Right lobe of liver (tissue), 6 donors: ENCODE data around the gene LILRB1. TPM values are rescaled to one million over a fixed set of nuclear protein-coding genes. Genes with fewer than 3 reads are reported as not detected.
A peak's percentile ranks its signal among the peaks of the same experiment; 100 is the strongest.

Experiments used
- ATAC-seq, 4 donors: fragments of 200-7000 bp; cut with Tn5 transposase; one replicate each; pipeline ENCODE4 v1.9.1; 2020; ENCODE audit warnings: mild to moderate bottlenecking in 4 of 4, moderate library complexity in 4 of 4
- DNase-seq, 3 donors: peaks; one replicate each; pipeline ENCODE4 v3.0.0-alpha.2; 2020
- H3K27ac ChIP-seq, 3 donors: fragments of 200-600 bp; one replicate each; pipeline ENCODE4 v1.8.0; 2022
- H3K27me3 ChIP-seq, 2 donors: fragments of 200-600 bp; one replicate each; pipeline ENCODE4 v1.8.0; 2022
- H3K36me3 ChIP-seq, 4 donors: fragments of 200-600 bp; sonication (generic) in 1 of 4; one replicate each; pipeline versions ENCODE4 v1.5.1 to v1.8.0; 2017 to 2022; ENCODE audit warnings: control low read depth in 1 of 4
- H3K4me1 ChIP-seq, 4 donors: fragments of 200-600 bp; sonication (generic) in 1 of 4; one replicate each; pipeline versions ENCODE4 v1.5.1 to v1.8.0; 2017 to 2022; ENCODE audit warnings: control low read depth in 1 of 4
- H3K4me3 ChIP-seq, 3 donors: fragments of 200-600 bp; one replicate each; pipeline ENCODE4 v1.8.0; 2022
- H3K9me3 ChIP-seq, 4 donors: fragments of 200-600 bp; sonication (generic) in 1 of 4; one replicate each; pipeline versions ENCODE4 v1.5.1 to v1.8.0; 2017 to 2022; ENCODE audit warnings: control low read depth in 1 of 4
- CTCF ChIP-seq, 4 donors: fragments of 200-600 bp in 3 of 4; fragments of 450-650 bp in 1 of 4; IDR thresholded peaks; one replicate each; pipeline versions ENCODE4 v1.5.1 to v1.8.0; 2016 to 2022; ENCODE audit warnings: antibody characterized with exemption in 4 of 4, mild to moderate bottlenecking in 2 of 4
- POLR2A ChIP-seq: fragments of 450-650 bp; IDR thresholded peaks from one replicate; pipeline ENCODE4 v1.6.1; 2017; ENCODE audit warnings: antibody characterized with exemption, mild to moderate bottlenecking
- whole genome bisulfite sequencing: methylation state at CpG from one replicate; pipeline ENCODE4 v1.1.6; 2018; ENCODE audit warnings: low coverage, low lambda C conversion rate; ENCODE audit not compliant: insufficient coverage; ENCODE audit errors: missing lambda C conversion rate; 5-methylcytosine and 5-hydroxymethylcytosine counted together
- intact Hi-C, 2 donors: fragments of 100-400 bp; cut with DNase I; formaldehyde crosslinking; loops; one replicate each; pipeline versions ENCODE4 v1.11.2 to v1.14.1; 2022
- total RNA-seq, 6 experiments: library from RNA; depleted of rRNA in 2 of 6; stranded (reverse); fragments of >200 nt in 2 of 6; fragmentation: NEBNext Ultra II Directional in 3 of 6; extraction: Animal tissue kit (Norgen Biotek cat#: 25700) in 3 of 6; gene quantifications; one replicate each; pipeline versions ENCODE4 v1.1.0 to v1.2.4, GENCODE V29; 2016 to 2023
- donor health status: DM: no; HTN: yes; CAD: no.
- donor health status: DM: no; HTN: no; CAD: no.
- donor health status: DM: no; HTN: no; CAD: no.
- donor health status: DM: no; HTN: yes; CAD: no.
- donor health status: DM: no; HTN: yes; CAD: no.

The LILRB1 gene
- total RNA-seq, 6 experiments from 2014 or later: 1.7 to 21.9 (median 4.1) TPM

GRCh38 chr19:54600212-54600611 lies 30.1 kb upstream of the LILRB1 start:
- 5% methylated on average over 3 of the region's 5 CpGs for WGBS

GRCh38 chr19:54606230-54606629 lies 24.1 kb upstream of the LILRB1 start:
- Histone ChIP-seq H3K4me1 (no peaks in the 10 kb centered on the region), H3K4me3 (no peak overlapping the region), H3K9me3 (no peaks in the 10 kb centered on the region), H3K27me3 (no peaks in the 10 kb centered on the region), H3K36me3 (no peaks in the 10 kb centered on the region), H3K27ac (no peak overlapping the region)
- intact Hi-C loops: no loop called here
- 16% methylated on average over 3 of the region's 4 CpGs for WGBS
- DNase-seq (no peak), ATAC-seq (peak; percentile 30 to 71 (median 56))
- no peak for TF ChIP-seq POLR2A
- no peak for TF ChIP-seq CTCF (IDR thresholded peaks at IDR 0.05)

More at GRCh38 chr19:54600212-54600611, 30.1 kb upstream of the LILRB1 start:
- Histone ChIP-seq H3K36me3 (no peaks in the 10 kb centered on the region), H3K9me3 (no peaks in the 10 kb centered on the region), H3K4me3 (no peak overlapping the region), H3K27me3 (no peaks in the 10 kb centered on the region), H3K4me1 (no peaks in the 10 kb centered on the region), H3K27ac (no peak overlapping the region)
- no peak for DNase-seq
- ATAC-seq: peak in 2 of 4 donors; percentile 25 to 46
- intact Hi-C loops: no loop called here
- TF ChIP-seq CTCF (IDR thresholded peaks at IDR 0.05) (no peak), POLR2A (no peak)

- 34% methylated on average over 10 of the region's 16 CpGs for WGBS
- intact Hi-C loops: no loop called here
- no peaks in the 10 kb centered on the region for H3K27me3 ChIP-seq
- H3K27ac ChIP-seq: no peak overlapping the region
- no peak overlapping the region for H3K4me3 ChIP-seq
- TF ChIP-seq POLR2A (no peak), CTCF (IDR thresholded peaks at IDR 0.05) (no peak)
- peak; percentile 46 to 72 (median 57) for ATAC-seq
- no peaks in the 10 kb centered on the region for H3K36me3 ChIP-seq
- no peaks in the 10 kb centered on the region for H3K9me3 ChIP-seq
- DNase-seq: no peak
- no peaks in the 10 kb centered on the region for H3K4me1 ChIP-seq
Observed at GRCh38 chr19:54606891-54607784, 23.1 kb upstream of the LILRB1 start.

GRCh38 chr19:54607785-54608150 lies 22.5 kb upstream of the LILRB1 start:
- Histone ChIP-seq H3K27ac (no peak overlapping the region), H3K4me3 (no peak overlapping the region), H3K36me3 (no peaks in the 10 kb centered on the region), H3K4me1 (no peaks in the 10 kb centered on the region), H3K9me3 (no peaks in the 10 kb centered on the region), H3K27me3 (no peaks in the 10 kb centered on the region)
- intact Hi-C loops: no loop called here
- no CpG with 5 or more reads among the region's 5 CpGs for WGBS
- TF ChIP-seq POLR2A (no peak), CTCF (IDR thresholded peaks at IDR 0.05) (no peak)
- ATAC-seq (no peak), DNase-seq (no peak)
